Measurements from ENCODE around the gene CCDC192. TPM values are rescaled to one million over a fixed set of nuclear protein-coding genes. Genes with fewer than 3 reads are reported as not detected.

Gene CCDC192
- total RNA-seq, 1 donor from 2014 or later = not detected

- Histone ChIP-seq H3K27ac (ENCODE audit: low read depth, low read length) (no peak overlapping the region), H4K20me1 (ENCODE audit: insufficient read depth, low read length) (no peaks in the 10 kb centered on the region), H3K9ac (ENCODE audit: low read length) (no peak overlapping the region), H3K4me3 (ENCODE audit: insufficient read depth, low read depth, low read length) (no peak overlapping the region), H3K4me1 (ENCODE audit: insufficient read depth, low read length) (no peaks in the 10 kb centered on the region), H3K9me3 (ENCODE audit: insufficient read depth, low read depth, low read length) (no peaks in the 10 kb centered on the region), H3K27me3 (ENCODE audit: insufficient read depth, low read length) (no peaks in the 10 kb centered on the region), H3K36me3 (ENCODE audit: insufficient read depth, low read length) (no peaks in the 10 kb centered on the region), H2AFZ (ENCODE audit: low read depth, low read length) (no peak overlapping the region), H3K79me2 (ENCODE audit: insufficient read depth, low read length) (no peaks in the 10 kb centered on the region), H3K4me2 (ENCODE audit: low read length) (no peak overlapping the region)
- Mint-ChIP-seq H3K27ac (ENCODE audit: unreplicated experiment) (no peak overlapping the region), H3K36me3 (ENCODE audit: low read depth, unreplicated experiment) (no peaks in the 10 kb centered on the region), H3K4me1 (ENCODE audit: low read depth, unreplicated experiment) (no peaks in the 10 kb centered on the region), H3K9me3 (ENCODE audit: unreplicated experiment) (no peaks in the 10 kb centered on the region), H3K4me3 (ENCODE audit: unreplicated experiment) (no peak overlapping the region), H3K27me3 (ENCODE audit: low read depth, unreplicated experiment) (no peaks in the 10 kb centered on the region)
- TF ChIP-seq EZH2 (IDR thresholded peaks at IDR 0.05; ENCODE audit: insufficient read depth, low read length) = no peak
- TF ChIP-seq, protein P1, sequence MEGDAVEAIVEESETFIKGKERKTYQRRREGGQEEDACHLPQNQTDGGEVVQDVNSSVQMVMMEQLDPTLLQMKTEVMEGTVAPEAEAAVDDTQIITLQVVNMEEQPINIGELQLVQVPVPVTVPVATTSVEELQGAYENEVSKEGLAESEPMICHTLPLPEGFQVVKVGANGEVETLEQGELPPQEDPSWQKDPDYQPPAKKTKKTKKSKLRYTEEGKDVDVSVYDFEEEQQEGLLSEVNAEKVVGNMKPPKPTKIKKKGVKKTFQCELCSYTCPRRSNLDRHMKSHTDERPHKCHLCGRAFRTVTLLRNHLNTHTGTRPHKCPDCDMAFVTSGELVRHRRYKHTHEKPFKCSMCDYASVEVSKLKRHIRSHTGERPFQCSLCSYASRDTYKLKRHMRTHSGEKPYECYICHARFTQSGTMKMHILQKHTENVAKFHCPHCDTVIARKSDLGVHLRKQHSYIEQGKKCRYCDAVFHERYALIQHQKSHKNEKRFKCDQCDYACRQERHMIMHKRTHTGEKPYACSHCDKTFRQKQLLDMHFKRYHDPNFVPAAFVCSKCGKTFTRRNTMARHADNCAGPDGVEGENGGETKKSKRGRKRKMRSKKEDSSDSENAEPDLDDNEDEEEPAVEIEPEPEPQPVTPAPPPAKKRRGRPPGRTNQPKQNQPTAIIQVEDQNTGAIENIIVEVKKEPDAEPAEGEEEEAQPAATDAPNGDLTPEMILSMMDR (IDR thresholded peaks at IDR 0.05; ENCODE audit: insufficient read depth, low read depth, low read length) = no peak
- FAIRE-seq (no peak), DNase-seq (ENCODE audit: low read depth) (no peak)
Observed at GRCh38 chr5:127950707-127951391, 247.7 kb downstream of the CCDC192 start.

DNA sequence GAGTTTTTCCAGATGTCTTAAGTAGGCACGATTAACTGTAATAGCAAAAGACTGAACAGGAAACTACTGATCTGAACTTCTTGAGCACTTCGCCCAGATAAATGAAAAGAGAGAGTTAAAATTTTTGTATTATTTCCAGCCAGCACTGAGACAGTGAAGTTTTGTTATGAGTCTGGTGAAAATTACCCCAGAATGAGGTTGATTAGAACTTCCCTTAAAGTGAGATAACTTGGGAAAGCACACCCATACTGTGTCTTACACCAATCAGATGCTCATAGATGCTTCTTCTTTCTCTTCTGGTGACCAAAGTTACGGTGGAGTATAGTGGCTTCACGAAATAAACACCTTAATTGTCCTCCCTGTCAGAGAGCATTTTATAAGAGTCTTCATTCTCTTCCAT, 248.6 kb downstream of the CCDC192 start:
- Histone ChIP-seq H3K4me3 (ENCODE audit: insufficient read depth, low read depth, low read length) (no peak overlapping the region), H3K4me2 (ENCODE audit: low read length) (no peak overlapping the region), H3K79me2 (ENCODE audit: insufficient read depth, low read length) (no peaks in the 10 kb centered on the region), H3K36me3 (ENCODE audit: insufficient read depth, low read length) (no peaks in the 10 kb centered on the region), H4K20me1 (ENCODE audit: insufficient read depth, low read length) (no peaks in the 10 kb centered on the region), H3K4me1 (ENCODE audit: insufficient read depth, low read length) (no peaks in the 10 kb centered on the region), H3K9ac (ENCODE audit: low read length) (no peak overlapping the region), H2AFZ (ENCODE audit: low read depth, low read length) (no peak overlapping the region), H3K9me3 (ENCODE audit: insufficient read depth, low read depth, low read length) (no peaks in the 10 kb centered on the region), H3K27me3 (ENCODE audit: insufficient read depth, low read length) (no peaks in the 10 kb centered on the region), H3K27ac (ENCODE audit: low read depth, low read length) (no peak overlapping the region)
- FAIRE-seq = no peak
- Mint-ChIP-seq H3K27ac (ENCODE audit: unreplicated experiment) (no peak overlapping the region), H3K27me3 (ENCODE audit: low read depth, unreplicated experiment) (no peaks in the 10 kb centered on the region), H3K4me1 (ENCODE audit: low read depth, unreplicated experiment) (no peaks in the 10 kb centered on the region), H3K36me3 (ENCODE audit: low read depth, unreplicated experiment) (no peaks in the 10 kb centered on the region), H3K9me3 (ENCODE audit: unreplicated experiment) (no peaks in the 10 kb centered on the region), H3K4me3 (ENCODE audit: unreplicated experiment) (no peak overlapping the region)
- no peak for TF ChIP-seq EZH2 (IDR thresholded peaks at IDR 0.05; ENCODE audit: insufficient read depth, low read length)
- TF ChIP-seq, protein P1 (IDR thresholded peaks at IDR 0.05; ENCODE audit: insufficient read depth, low read depth, low read length) = no peak
- DNase-seq (ENCODE audit: low read depth) = no peak

DNA sequence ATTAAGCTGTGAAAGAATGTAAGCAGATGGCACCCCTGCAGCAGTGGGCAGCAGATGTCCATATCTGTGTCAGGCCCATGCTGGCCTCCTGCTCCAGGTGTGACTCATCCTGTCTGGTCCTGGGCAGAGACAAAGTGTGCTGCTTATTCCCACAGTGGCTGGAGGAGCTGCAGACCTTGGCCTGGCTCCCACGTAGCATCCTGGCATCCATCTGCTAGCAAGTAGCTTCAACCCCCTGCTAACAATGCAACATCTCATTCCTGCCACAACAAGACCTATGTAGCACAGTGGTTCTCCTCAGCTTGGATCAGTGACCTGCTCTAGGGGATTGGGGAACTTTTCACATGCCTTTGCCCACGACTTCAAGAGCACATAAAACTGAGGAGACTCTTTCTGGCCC, 254.0 kb downstream of the CCDC192 start:
- H3K36me3 ChIP-seq (ENCODE audit: insufficient read depth, low read length) = no peaks in the 10 kb centered on the region
- H3K9ac ChIP-seq (ENCODE audit: low read length) = no peak overlapping the region
- Mint-ChIP-seq H3K4me3 (ENCODE audit: unreplicated experiment) (no peak overlapping the region), H3K4me1 (ENCODE audit: low read depth, unreplicated experiment) (peaks cover 19% of the 10 kb centered on the region), H3K27ac (ENCODE audit: unreplicated experiment) (no peak overlapping the region), H3K36me3 (ENCODE audit: low read depth, unreplicated experiment) (no peaks in the 10 kb centered on the region), H3K27me3 (ENCODE audit: low read depth, unreplicated experiment) (no peaks in the 10 kb centered on the region), H3K9me3 (ENCODE audit: unreplicated experiment) (no peaks in the 10 kb centered on the region)
- peaks cover 18% of the 10 kb centered on the region for H3K4me1 ChIP-seq (ENCODE audit: insufficient read depth, low read length)
- no peaks in the 10 kb centered on the region for H3K27me3 ChIP-seq (ENCODE audit: insufficient read depth, low read length)
- peak; percentile 52 for DNase-seq (ENCODE audit: low read depth)
- TF ChIP-seq EZH2 (IDR thresholded peaks at IDR 0.05; ENCODE audit: insufficient read depth, low read length) = no peak
- TF ChIP-seq, protein P1 (IDR thresholded peaks at IDR 0.05; ENCODE audit: insufficient read depth, low read depth, low read length) = no peak
- no peaks in the 10 kb centered on the region for H4K20me1 ChIP-seq (ENCODE audit: insufficient read depth, low read length)
- no peak overlapping the region for H2AFZ ChIP-seq (ENCODE audit: low read depth, low read length)
- FAIRE-seq = no peak
- H3K9me3 ChIP-seq (ENCODE audit: insufficient read depth, low read depth, low read length) = no peaks in the 10 kb centered on the region
- H3K27ac ChIP-seq (ENCODE audit: low read depth, low read length) = no peak overlapping the region
- no peak overlapping the region for H3K4me2 ChIP-seq (ENCODE audit: low read length)
- no peaks in the 10 kb centered on the region for H3K79me2 ChIP-seq (ENCODE audit: insufficient read depth, low read length)
- H3K4me3 ChIP-seq (ENCODE audit: insufficient read depth, low read depth, low read length) = no peak overlapping the region

Measured in astrocyte (in vitro differentiated cells and primary cell).